DND-41 (cell line): ENCODE results near the gene SNAP29.

ENCODE experiments used
- EZH2 ChIP-seq: IDR thresholded peaks from 3 replicates; pipeline ENCODE4 v1.6.1; 2012; ENCODE audit warnings: borderline replicate concordance, low read depth, mild to moderate bottlenecking, moderate library complexity, low read length, inconsistent platforms; ENCODE audit not compliant: severe bottlenecking
- TF ChIP-seq, protein P1 (sequence below): IDR thresholded peaks from 2 replicates; pipeline ENCODE4 v1.5.1; 2012; ENCODE audit warnings: borderline replicate concordance, low read length, moderate library complexity, mild to moderate bottlenecking; ENCODE audit not compliant: poor library complexity, severe bottlenecking; ENCODE audit errors: extremely low read depth

DNA sequence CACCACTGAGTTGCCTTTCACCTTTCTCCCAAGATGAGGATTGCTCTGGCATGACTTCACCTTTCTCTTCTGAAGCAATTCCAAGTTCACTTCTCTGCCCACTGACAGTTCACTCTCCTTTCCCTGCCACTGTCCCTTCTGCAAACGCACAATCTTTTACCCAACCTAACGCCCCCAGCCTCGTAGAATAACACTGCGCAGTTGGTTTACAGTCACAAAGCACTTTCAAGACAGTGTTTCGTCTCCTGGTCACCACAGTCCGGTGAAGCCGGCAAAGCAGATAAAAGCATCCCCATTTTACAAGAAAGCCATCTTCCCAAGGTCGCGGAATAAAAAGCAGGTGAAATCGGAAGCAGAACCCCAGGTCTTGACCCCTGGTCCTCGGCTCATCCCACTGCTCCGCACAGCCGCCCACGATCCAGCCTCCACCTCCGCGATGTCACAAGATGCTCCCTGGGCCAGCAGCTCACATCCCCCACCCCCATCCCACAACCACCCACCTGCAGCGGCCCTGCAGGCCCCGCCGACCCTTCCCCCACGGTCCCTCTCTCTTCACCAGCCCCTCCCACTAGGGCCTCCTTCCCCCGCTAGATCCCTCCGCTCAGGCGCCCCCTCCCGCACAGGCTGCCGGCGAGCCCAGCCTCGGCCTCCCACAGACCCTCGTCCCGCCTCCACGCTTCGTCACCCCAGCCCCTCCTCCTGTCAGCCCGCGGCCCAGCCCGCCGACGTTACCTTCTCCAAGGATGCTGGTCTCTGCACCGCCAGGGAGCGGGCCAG is 781 bp upstream of the SNAP29 start:
- TF ChIP-seq, protein P1, sequence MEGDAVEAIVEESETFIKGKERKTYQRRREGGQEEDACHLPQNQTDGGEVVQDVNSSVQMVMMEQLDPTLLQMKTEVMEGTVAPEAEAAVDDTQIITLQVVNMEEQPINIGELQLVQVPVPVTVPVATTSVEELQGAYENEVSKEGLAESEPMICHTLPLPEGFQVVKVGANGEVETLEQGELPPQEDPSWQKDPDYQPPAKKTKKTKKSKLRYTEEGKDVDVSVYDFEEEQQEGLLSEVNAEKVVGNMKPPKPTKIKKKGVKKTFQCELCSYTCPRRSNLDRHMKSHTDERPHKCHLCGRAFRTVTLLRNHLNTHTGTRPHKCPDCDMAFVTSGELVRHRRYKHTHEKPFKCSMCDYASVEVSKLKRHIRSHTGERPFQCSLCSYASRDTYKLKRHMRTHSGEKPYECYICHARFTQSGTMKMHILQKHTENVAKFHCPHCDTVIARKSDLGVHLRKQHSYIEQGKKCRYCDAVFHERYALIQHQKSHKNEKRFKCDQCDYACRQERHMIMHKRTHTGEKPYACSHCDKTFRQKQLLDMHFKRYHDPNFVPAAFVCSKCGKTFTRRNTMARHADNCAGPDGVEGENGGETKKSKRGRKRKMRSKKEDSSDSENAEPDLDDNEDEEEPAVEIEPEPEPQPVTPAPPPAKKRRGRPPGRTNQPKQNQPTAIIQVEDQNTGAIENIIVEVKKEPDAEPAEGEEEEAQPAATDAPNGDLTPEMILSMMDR: no peak
- no peak for TF ChIP-seq EZH2
